ENCODE results near the gene CMTM7.
"Not testable (repeated sequence)": the region's sequence is repeated elsewhere in the genome, so short reads cannot be mapped to it uniquely, and the experiment has no call there.

Gene CMTM7

GRCh38 chr3:32455609-32456428, 64.2 kb downstream of the CMTM7 start:
- no peak for DNase-seq (ENCODE audit: extremely low read depth in 1 of 2, low read depth in 1 of 2)

GRCh38 chr3:32456429-32457130, 64.9 kb downstream of the CMTM7 start:
- no peak for DNase-seq (ENCODE audit: extremely low read depth in 1 of 2, low read depth in 1 of 2)

- no peak for DNase-seq (ENCODE audit: extremely low read depth in 1 of 2, low read depth in 1 of 2)
Observed at GRCh38 chr3:32457971-32458471, 66.4 kb downstream of the CMTM7 start.

GRCh38 chr3:32459450-32459849, 67.8 kb downstream of the CMTM7 start:
- DNase-seq (ENCODE audit: extremely low read depth in 1 of 2, low read depth in 1 of 2): no peak

GRCh38 chr3:32460031-32460749, 68.5 kb downstream of the CMTM7 start:
- peak; percentile 33 to 63 for DNase-seq (ENCODE audit: extremely low read depth in 1 of 2, low read depth in 1 of 2)

GRCh38 chr3:32460817-32461496, 69.3 kb downstream of the CMTM7 start:
- DNase-seq (ENCODE audit: extremely low read depth in 1 of 2, low read depth in 1 of 2): not testable (repeated sequence)

GRCh38 chr3:32462191-32462986, 70.7 kb downstream of the CMTM7 start:
- not testable (repeated sequence) for DNase-seq (ENCODE audit: extremely low read depth in 1 of 2, low read depth in 1 of 2)

GRCh38 chr3:32463415-32463814, 71.8 kb downstream of the CMTM7 start:
- not testable (repeated sequence) for DNase-seq (ENCODE audit: extremely low read depth in 1 of 2, low read depth in 1 of 2)

GRCh38 chr3:32464726-32465125, 73.1 kb downstream of the CMTM7 start:
- DNase-seq (ENCODE audit: extremely low read depth in 1 of 2, low read depth in 1 of 2): not testable (repeated sequence)

- not testable (repeated sequence) for DNase-seq (ENCODE audit: extremely low read depth in 1 of 2, low read depth in 1 of 2)
Observed at GRCh38 chr3:32466808-32467207, 75.2 kb downstream of the CMTM7 start.

GRCh38 chr3:32467333-32468070, 75.8 kb downstream of the CMTM7 start:
- peak in 1 of 2 donors; percentile 37 for DNase-seq (ENCODE audit: extremely low read depth in 1 of 2, low read depth in 1 of 2)

- DNase-seq (ENCODE audit: extremely low read depth in 1 of 2, low read depth in 1 of 2): no peak
Observed at GRCh38 chr3:32469151-32469874, 77.7 kb downstream of the CMTM7 start.

GRCh38 chr3:32470362-32470761, 78.7 kb downstream of the CMTM7 start:
- no peak for DNase-seq (ENCODE audit: extremely low read depth in 1 of 2, low read depth in 1 of 2)

- no peak for DNase-seq (ENCODE audit: extremely low read depth in 1 of 2, low read depth in 1 of 2)
Observed at GRCh38 chr3:32471246-32471645, 79.6 kb downstream of the CMTM7 start.

GRCh38 chr3:32472151-32472550, 80.5 kb downstream of the CMTM7 start:
- DNase-seq (ENCODE audit: extremely low read depth in 1 of 2, low read depth in 1 of 2): not testable (repeated sequence)

GRCh38 chr3:32474201-32474600, 82.5 kb downstream of the CMTM7 start:
- DNase-seq (ENCODE audit: extremely low read depth in 1 of 2, low read depth in 1 of 2): no peak

- no peak for DNase-seq (ENCODE audit: extremely low read depth in 1 of 2, low read depth in 1 of 2)
Observed at GRCh38 chr3:32480604-32481003, 89.0 kb downstream of the CMTM7 start.

- no peak for DNase-seq (ENCODE audit: extremely low read depth in 1 of 2, low read depth in 1 of 2)
Observed at GRCh38 chr3:32481791-32482631, 90.4 kb downstream of the CMTM7 start.
